Fibroblast of villous mesenchyme (primary cell): ENCODE results near the gene C11orf68. TPM values are rescaled to one million over a fixed set of nuclear protein-coding genes. Genes with fewer than 3 reads are reported as not detected.

ENCODE experiments used
- DNase-seq: peaks from one replicate; pipeline ENCODE4 v3.0.0-alpha.2; 2010; ENCODE audit warnings: low read depth
- H3K4me3 ChIP-seq: 2 replicates; pipeline ENCODE4 v1.5.1; 2011; ENCODE audit warnings: low read depth, mild to moderate bottlenecking, low read length
- total RNA-seq: library from RNA; depleted of rRNA; stranded (reverse); fragments of >200 nt; gene quantifications from 2 replicates; pipeline ENCODE4 v1.2.3, GENCODE V29; 2012
- TF ChIP-seq, protein P1 (sequence below): IDR thresholded peaks from 2 replicates; pipeline ENCODE4 v1.5.1; 2012; ENCODE audit warnings: low read depth, mild to moderate bottlenecking, low read length; ENCODE audit not compliant: insufficient read depth

Gene C11orf68
- total RNA-seq, 1 donor, result 31.5 TPM

DNA sequence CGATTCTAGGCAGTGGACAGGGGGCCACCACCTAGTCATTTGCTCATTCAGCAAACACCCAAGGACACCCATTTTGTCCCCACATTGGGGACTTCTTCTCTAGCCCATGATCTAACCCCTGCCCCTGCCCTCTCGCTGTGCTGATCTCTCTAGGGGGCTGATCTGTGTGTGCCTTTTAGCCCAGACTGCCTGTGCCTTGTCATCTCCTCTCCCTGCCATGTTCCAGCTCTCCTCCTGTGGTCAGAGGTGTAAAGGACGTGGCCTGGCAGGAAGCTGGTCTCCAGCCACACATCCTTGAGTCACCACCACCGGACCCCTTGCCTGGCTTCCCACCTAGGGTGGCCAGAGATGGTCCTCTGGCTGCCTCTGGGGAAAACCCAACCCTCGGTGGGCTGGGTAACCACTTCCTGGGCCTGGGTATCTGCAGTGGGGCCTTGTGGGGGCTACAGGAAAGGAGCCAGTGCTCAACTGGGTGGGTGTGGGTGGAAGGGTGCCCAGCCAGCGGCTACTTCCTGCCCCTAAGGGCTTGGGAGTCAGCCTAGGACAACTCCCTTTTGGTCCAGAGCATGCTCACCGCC, 37.9 kb downstream of the C11orf68 start:
- no peak for DNase-seq
- TF ChIP-seq, protein P1, sequence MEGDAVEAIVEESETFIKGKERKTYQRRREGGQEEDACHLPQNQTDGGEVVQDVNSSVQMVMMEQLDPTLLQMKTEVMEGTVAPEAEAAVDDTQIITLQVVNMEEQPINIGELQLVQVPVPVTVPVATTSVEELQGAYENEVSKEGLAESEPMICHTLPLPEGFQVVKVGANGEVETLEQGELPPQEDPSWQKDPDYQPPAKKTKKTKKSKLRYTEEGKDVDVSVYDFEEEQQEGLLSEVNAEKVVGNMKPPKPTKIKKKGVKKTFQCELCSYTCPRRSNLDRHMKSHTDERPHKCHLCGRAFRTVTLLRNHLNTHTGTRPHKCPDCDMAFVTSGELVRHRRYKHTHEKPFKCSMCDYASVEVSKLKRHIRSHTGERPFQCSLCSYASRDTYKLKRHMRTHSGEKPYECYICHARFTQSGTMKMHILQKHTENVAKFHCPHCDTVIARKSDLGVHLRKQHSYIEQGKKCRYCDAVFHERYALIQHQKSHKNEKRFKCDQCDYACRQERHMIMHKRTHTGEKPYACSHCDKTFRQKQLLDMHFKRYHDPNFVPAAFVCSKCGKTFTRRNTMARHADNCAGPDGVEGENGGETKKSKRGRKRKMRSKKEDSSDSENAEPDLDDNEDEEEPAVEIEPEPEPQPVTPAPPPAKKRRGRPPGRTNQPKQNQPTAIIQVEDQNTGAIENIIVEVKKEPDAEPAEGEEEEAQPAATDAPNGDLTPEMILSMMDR, result no peak
- H3K4me3 ChIP-seq, result no peak overlapping the region

DNA sequence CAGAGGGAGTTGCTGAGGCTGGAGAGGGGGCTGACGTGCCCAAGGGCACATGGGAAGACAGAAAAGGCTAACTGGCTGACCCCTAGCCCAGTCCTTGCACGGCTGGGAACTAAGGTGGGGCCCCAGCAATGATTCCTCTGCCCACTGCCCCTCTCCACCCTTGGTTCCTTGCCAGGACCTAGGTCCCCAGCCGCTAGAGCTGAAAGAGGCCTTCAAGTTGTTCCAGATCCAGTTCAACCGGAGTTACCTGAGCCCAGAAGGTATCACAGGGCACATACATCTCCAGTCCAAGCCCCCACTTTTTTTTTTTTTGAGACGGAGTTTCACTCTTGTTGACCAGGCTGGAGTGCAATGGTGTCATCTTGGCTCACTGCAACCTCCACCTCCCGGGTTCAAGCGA, 38.8 kb downstream of the C11orf68 start:
- H3K4me3 ChIP-seq, result no peak overlapping the region
- TF ChIP-seq, protein P1, result no peak
- no peak for DNase-seq

DNA sequence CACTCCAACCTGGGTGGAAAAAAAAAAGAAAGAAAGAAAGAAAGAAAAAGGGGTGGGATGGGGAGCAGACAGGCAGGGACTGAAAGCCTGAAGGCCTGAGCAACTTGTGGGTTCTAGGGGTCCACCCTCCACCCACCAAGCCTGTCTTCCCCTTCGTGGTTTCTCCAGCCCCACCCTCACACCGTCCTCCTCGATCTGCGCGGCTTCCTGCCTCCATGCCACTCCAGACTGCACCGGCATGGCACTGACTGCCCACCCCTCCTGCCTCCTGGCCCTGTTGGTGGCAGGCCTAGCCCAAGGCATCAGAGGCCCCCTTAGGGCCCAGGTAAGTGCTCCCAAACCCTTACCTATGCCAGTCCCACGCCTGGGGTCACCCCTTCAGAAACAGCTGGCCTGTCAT, 39.2 kb downstream of the C11orf68 start, which contains the start of gene CTSW:
Gene CTSW, plus strand, starts transcription at position 221 of the 400 bp plus-strand sequence. Its CDS starts 18 bp downstream, at position 239.
- TF ChIP-seq, protein P1, result no peak
- no peak for DNase-seq
- H3K4me3 ChIP-seq, result no peak within 1 kb of the TSS

DNA sequence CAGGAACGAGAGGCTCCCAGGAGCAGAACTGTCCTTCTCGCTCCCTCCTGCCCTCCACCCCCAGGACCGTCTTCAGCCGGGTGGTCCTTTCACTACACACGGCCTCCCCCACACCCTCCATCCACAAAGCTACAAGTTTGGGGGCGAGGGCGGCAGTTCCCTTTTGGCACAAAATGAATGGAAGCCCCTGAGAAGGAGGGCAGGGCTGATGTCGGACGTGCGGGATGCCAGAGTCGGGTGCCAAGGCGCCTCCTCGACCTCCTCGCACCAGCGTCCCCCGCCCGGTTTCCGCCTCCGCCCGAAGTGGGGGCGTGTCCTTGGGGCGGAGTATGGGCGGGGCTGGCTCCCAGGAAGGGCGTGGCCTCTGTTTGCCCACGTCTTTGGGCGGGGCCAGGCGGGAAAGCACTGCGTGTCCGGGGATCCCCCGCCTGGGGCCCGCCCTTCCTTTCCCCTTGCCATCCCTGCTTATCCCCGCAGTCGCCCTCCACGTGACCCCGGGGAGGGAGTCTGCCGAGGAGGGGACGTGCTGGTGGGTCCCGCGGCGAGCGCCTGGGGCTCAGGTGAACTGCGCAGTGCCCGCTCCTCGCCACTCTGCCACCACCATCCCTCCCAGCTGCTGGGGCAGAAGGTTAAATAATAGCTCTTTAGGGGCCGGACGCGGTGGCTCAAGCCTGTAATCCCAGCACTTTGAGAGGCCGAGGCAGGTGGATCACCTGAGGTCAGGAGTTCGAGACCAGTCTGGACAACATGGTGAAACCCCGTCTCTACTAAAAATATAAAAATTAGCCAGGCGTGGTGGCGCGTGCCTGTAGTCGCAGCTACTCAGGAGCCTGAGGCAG, 45.3 kb downstream of the C11orf68 start:
- peak overlapping the region; percentile 72 for H3K4me3 ChIP-seq
- DNase-seq, result peak; percentile 94
- TF ChIP-seq, protein P1, result no peak

DNA sequence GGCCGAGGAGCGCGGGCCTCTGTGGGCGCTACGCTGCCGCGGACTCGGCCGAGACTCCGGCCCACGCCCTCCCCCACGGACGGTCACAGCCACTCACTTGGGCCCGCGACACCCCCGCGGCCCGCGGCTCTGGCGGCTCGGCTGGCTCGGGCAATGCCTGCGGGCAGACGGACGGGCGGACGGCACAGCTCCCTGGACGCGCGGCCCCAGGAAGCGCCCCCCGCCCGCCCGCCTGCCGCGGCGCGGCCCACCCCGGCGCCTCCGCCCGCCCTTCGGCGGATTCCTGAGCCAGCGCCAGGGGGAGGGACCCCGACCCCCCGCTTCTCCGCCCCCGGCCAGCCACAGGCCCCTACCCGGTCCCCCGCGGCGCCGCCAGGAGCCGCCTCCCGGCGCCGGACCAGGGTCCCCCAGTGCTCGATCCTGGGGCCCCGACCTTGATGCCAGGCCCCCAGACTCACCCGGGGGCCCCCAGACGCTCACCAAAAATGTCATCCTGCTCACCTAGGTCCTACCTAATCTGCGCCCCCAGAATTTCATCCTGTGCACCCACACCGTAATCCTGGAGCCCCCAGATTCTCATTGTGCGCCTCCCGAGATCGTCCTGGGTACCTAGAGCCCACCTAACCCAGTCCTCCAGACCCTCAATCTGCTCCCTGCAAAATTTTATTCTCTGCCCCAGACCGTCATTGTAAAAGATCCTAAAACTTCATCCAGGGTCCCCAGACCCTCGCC, 46.1 kb downstream of the C11orf68 start, which contains the start of gene EFEMP2:
Gene EFEMP2, minus strand, starts transcription at position 215 of the 732 bp plus-strand sequence. CDS start 446 bp downstream, outside the sequence.
- TF ChIP-seq, protein P1, result no peak
- peak within 1 kb of the TSS; percentile 72 for H3K4me3 ChIP-seq
- DNase-seq, result no peak

DNA sequence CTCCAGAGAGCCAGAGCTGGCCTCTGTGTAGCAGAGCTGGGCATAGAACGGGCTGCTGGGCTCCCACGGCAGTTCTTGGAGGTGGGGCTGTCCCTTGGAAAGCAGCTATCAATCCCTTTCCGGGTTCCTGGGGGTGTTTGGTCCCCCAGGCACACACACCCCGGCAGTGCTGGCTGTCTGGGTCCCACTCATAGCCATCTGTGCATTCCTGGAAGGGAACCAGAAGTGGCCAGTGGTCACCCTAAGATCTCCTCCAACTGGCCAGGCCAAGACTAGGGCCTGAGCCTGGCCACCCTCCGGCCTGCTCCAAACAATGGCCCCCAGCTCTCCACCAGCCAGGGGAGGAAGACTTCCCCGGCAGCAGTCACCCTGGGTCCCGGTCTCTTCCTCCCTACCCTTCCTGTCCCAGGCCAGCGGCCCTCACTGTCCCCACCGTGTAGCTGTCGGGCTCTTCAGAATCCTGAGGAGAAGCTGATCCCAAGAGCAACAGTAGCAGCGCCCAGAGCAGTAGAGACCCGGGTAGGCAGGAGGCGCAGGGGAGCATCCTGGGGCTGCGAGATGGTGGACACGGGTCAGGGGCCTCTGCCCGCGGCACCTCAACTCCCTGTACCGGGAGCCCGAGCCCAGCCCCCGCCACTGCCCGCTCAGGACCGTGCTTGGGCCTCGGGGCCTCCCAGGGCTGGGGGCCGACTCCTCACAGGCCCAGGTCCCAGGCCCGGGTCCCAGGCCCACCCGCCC, 46.9 kb downstream of the C11orf68 start:
- H3K4me3 ChIP-seq, result peak overlapping the region; percentile 72
- TF ChIP-seq, protein P1, result peak; percentile 30
- no peak for DNase-seq
